Keratinocyte (primary cell): Measurements from ENCODE around the gene NR6A1. TPM values are rescaled to one million over a fixed set of nuclear protein-coding genes. Genes with fewer than 3 reads are reported as not detected.

Experiments
- DNase-seq: peaks from one replicate; pipeline ENCODE4 v3.0.0-alpha.2; 2011; ENCODE audit warnings: low read depth, missing footprints, low spot score
- FAIRE-seq: peaks from 2 replicates; lab custom pipeline; 2011; peaks lifted over from hg19 to GRCh38; lab: Jason Lieb, UNC
- H2AFZ ChIP-seq: 2 replicates; pipeline ENCODE4 v1.6.0; 2012; ENCODE audit warnings: low read length, control low read depth, inconsistent platforms; ENCODE audit not compliant: control insufficient read depth
- H3K27ac ChIP-seq: 2 replicates; pipeline ENCODE4 v1.5.1; 2011; ENCODE audit warnings: low read length; ENCODE audit not compliant: control insufficient read depth, insufficient read depth
- H3K27me3 ChIP-seq: 3 replicates; pipeline ENCODE4 v1.6.0; 2011; ENCODE audit warnings: low read length; ENCODE audit not compliant: control insufficient read depth, insufficient read depth; ENCODE audit errors: extremely low read depth
- H3K36me3 ChIP-seq, 2 experiments: 2 replicates in 1 of 2; 3 replicates in 1 of 2; pipeline ENCODE4 v1.5.1; 2011; ENCODE audit warnings: low read length in 2 of 2, mild to moderate bottlenecking in 1 of 2; ENCODE audit not compliant: control insufficient read depth in 2 of 2, insufficient read depth in 2 of 2; ENCODE audit errors: extremely low read depth in 1 of 2
- H3K4me1 ChIP-seq: 3 replicates; pipeline ENCODE4 v1.5.1; 2011; ENCODE audit warnings: low read length; ENCODE audit not compliant: control insufficient read depth, insufficient read depth; ENCODE audit errors: extremely low read depth
- H3K4me2 ChIP-seq: 3 replicates; pipeline ENCODE4 v1.6.0; 2011; ENCODE audit warnings: low read depth, low read length; ENCODE audit not compliant: control insufficient read depth, insufficient read depth; ENCODE audit errors: extremely low read depth
- H3K4me3 ChIP-seq, 3 experiments: fragments of 200-600 bp in 1 of 3; sonication (generic) in 1 of 3; 2 replicates in 2 of 3; 3 replicates in 1 of 3; pipeline ENCODE4 v1.5.1; 2011 to 2016; ENCODE audit warnings: low read length in 3 of 3, mild to moderate bottlenecking in 3 of 3, control low read depth in 2 of 3, inconsistent platforms in 1 of 3, low read depth in 1 of 3, mixed read lengths in 1 of 3, mixed run types in 1 of 3, moderate library complexity in 1 of 3; ENCODE audit not compliant: control insufficient read depth in 2 of 3, insufficient read depth in 2 of 3; ENCODE audit errors: extremely low read depth in 1 of 3
- H3K79me2 ChIP-seq: 2 replicates; pipeline ENCODE4 v1.6.0; 2012; ENCODE audit warnings: low read length; ENCODE audit not compliant: control insufficient read depth, insufficient read depth
- H3K9ac ChIP-seq: 3 replicates; pipeline ENCODE4 v1.6.0; 2011; ENCODE audit warnings: low read length; ENCODE audit not compliant: control insufficient read depth, insufficient read depth; ENCODE audit errors: extremely low read depth
- H3K9me1 ChIP-seq: 3 replicates; pipeline ENCODE4 v1.6.0; 2011; ENCODE audit warnings: low read length; ENCODE audit not compliant: control insufficient read depth, insufficient read depth; ENCODE audit errors: extremely low read depth
- H3K9me3 ChIP-seq: 2 replicates; pipeline ENCODE4 v1.5.1; 2012; ENCODE audit warnings: low read depth, low read length; ENCODE audit not compliant: control insufficient read depth
- H4K20me1 ChIP-seq: 3 replicates; pipeline ENCODE4 v1.6.0; 2011; ENCODE audit warnings: low read length; ENCODE audit not compliant: control insufficient read depth, insufficient read depth; ENCODE audit errors: extremely low read depth
- EZH2 ChIP-seq: IDR thresholded peaks from one replicate; pipeline ENCODE4 v1.6.1; 2012; ENCODE audit warnings: inconsistent platforms, mild to moderate bottlenecking, low read length, moderate library complexity
- dilution Hi-C: fragments of 300-500 bp; cut with MboI; formaldehyde crosslinking; loops from one replicate; pipeline ENCODE4 v1.7.0; 2020; ENCODE audit warnings: low sequenced_read_pairs; ENCODE audit not compliant: extremely low pct_ligation_motif_present
- polyA plus RNA-seq, 5 experiments: library from polyadenylated mRNA; depleted of rRNA in 3 of 5; stranded (reverse) in 3 of 5; stranded (forward) in 1 of 5; unstranded in 1 of 5; fragments of >200 nt; gene quantifications; 1 replicate in 1 of 5; 2 replicates in 3 of 5; 3 replicates in 1 of 5; pipeline versions ENCODE4 v1.2.1 to v1.2.3, GENCODE V29; 2011 to 2012; ENCODE audit warnings: missing spikeins in 2 of 5, low read depth in 1 of 5, low replicate concordance in 1 of 5
- TF ChIP-seq, protein P1 (sequence below), 3 experiments: IDR thresholded peaks in 1 of 3; conservative IDR thresholded peaks in 1 of 3; optimal IDR thresholded peaks in 1 of 3; 2 replicates in 2 of 3; 3 replicates in 1 of 3; pipeline versions ENCODE3 to v1.5.1; 2011; ENCODE audit warnings: low read length in 3 of 3, mild to moderate bottlenecking in 3 of 3, moderate library complexity in 2 of 3, control low read depth in 1 of 3, inconsistent platforms in 1 of 3; ENCODE audit not compliant: insufficient read depth in 2 of 3; ENCODE audit errors: extremely low read depth in 1 of 3

The NR6A1 gene
- polyA plus RNA-seq, 1 donor (not counting 4 experiments of a cell fraction or from before 2014, with no cell fraction given), result 1.8 TPM

DNA sequence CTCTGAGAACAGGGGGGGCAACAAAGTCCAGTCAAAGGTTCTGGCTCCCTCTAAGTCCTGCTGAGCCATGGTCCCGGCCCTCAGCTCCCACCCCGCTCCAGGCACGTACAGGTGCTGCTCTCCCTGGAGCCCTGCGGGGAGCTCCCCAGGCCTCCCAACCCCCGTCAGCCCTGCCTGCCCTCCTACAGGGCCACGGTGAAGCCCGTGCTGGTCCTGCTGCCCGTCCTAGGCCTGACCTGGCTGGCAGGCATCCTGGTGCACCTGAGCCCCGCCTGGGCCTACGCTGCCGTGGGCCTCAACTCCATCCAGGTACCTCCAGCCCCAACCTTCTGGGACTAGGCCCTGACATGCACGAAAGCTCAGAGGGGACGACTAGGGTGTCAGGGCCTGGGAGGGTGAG lies 300.8 kb downstream of the NR6A1 start:
- no peak overlapping the region for H3K4me3 ChIP-seq
- no peak overlapping the region for H3K9ac ChIP-seq
- dilution Hi-C loops, result no loop called here
- H3K9me1 ChIP-seq, result no peaks in the 10 kb centered on the region
- H3K4me1 ChIP-seq, result no peaks in the 10 kb centered on the region
- no peaks in the 10 kb centered on the region for H3K36me3 ChIP-seq
- H3K27ac ChIP-seq, result no peak overlapping the region
- H2AFZ ChIP-seq, result no peak overlapping the region
- no peak for FAIRE-seq
- DNase-seq, result no peak
- TF ChIP-seq, protein P1, sequence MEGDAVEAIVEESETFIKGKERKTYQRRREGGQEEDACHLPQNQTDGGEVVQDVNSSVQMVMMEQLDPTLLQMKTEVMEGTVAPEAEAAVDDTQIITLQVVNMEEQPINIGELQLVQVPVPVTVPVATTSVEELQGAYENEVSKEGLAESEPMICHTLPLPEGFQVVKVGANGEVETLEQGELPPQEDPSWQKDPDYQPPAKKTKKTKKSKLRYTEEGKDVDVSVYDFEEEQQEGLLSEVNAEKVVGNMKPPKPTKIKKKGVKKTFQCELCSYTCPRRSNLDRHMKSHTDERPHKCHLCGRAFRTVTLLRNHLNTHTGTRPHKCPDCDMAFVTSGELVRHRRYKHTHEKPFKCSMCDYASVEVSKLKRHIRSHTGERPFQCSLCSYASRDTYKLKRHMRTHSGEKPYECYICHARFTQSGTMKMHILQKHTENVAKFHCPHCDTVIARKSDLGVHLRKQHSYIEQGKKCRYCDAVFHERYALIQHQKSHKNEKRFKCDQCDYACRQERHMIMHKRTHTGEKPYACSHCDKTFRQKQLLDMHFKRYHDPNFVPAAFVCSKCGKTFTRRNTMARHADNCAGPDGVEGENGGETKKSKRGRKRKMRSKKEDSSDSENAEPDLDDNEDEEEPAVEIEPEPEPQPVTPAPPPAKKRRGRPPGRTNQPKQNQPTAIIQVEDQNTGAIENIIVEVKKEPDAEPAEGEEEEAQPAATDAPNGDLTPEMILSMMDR (optimal IDR thresholded peaks at IDR 0.05 in 1 of 3, IDR thresholded peaks at IDR 0.05 in 1 of 3, conservative IDR thresholded peaks at IDR 0.05 in 1 of 3; ENCODE audit: extremely low read depth in 1 of 3, insufficient read depth in 2 of 3, low read length in 3 of 3), result no peak
- H3K27me3 ChIP-seq, result no peaks in the 10 kb centered on the region
- no peaks in the 10 kb centered on the region for H3K79me2 ChIP-seq
- H4K20me1 ChIP-seq, result no peaks in the 10 kb centered on the region
- H3K4me2 ChIP-seq, result no peak overlapping the region
- H3K9me3 ChIP-seq, result no peaks in the 10 kb centered on the region

DNA sequence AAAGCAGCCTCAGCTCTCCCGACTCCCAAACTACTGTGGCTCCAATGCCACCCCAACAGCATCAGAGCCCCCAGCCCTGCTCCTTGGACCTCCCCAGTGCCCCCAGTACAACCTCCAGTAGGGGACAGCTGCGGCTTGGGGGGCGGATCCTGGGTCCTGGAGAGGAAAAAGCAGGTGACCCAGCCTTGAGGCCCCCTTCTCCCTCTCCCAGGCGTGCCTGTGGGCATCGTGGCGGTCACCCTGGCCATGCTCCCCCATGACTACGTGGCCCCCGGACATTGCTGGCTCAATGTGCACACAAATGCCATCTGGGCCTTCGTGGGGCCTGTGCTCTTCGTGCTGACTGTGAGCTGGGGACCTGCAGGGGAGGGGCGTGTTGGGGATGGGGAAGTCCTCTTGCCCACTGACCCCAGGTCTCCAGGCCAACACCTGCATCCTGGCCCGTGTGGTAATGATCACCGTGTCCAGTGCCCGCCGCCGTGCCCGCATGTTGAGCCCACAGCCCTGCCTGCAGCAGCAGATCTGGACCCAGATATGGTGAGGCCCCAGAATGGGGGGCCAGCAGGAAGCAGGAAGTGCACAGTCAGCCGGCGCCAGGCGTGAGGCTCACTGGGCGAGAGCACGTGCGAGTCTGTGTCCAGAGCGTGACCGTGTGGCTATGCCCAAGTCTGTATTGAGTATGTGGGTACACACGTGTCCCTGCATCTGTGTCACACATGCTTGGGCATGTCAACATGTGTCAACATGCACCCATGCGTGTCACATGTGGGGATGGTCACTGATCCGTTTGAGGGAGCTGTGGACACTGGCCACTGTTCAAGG lies 301.9 kb downstream of the NR6A1 start:
- Histone ChIP-seq H3K9me1 (no peaks in the 10 kb centered on the region), H3K27ac (no peak overlapping the region), H2AFZ (no peak overlapping the region), H3K4me1 (no peaks in the 10 kb centered on the region), H3K9ac (no peak overlapping the region), H3K9me3 (no peaks in the 10 kb centered on the region), H3K4me3 (no peak overlapping the region), H3K79me2 (no peaks in the 10 kb centered on the region), H3K4me2 (no peak overlapping the region), H3K36me3 (no peaks in the 10 kb centered on the region), H3K27me3 (no peaks in the 10 kb centered on the region), H4K20me1 (no peaks in the 10 kb centered on the region)
- dilution Hi-C loops, result no loop called here
- FAIRE-seq (no peak), DNase-seq (no peak)
- no peak for TF ChIP-seq EZH2
- TF ChIP-seq, protein P1 (optimal IDR thresholded peaks at IDR 0.05 in 1 of 3, IDR thresholded peaks at IDR 0.05 in 1 of 3, conservative IDR thresholded peaks at IDR 0.05 in 1 of 3; ENCODE audit: extremely low read depth in 1 of 3, insufficient read depth in 2 of 3, low read length in 3 of 3), result no peak
